GM19351 (cell line): ENCODE measurements around the gene KRTAP24-1.

Source experiments
- ATAC-seq: cut with Tn5 transposase; IDR thresholded peaks from one replicate; pipeline ENCODE4 v1.9.1; 2021; ENCODE audit warnings: mild to moderate bottlenecking, moderate library complexity; ENCODE audit not compliant: unreplicated experiment

The KRTAP24-1 gene

DNA sequence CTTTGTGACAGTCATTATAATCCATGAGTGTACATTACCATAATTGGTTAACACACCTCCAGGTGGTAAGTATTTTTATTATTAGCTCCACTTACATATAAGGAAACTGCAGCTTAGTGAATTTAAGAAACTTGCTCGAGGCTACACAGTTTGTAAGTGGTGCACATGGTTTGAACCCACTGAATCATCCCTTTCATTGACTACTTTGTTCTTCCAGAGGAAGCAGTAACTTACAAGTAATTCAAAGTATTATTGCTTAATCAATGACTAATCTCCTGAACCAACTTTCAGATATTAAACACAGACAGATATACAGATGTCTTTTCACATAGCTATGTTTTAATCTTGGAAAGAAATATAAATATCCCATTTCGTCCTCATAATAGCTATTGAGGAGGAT is 48.1 kb downstream of the KRTAP24-1 start:
- no peak for ATAC-seq

DNA sequence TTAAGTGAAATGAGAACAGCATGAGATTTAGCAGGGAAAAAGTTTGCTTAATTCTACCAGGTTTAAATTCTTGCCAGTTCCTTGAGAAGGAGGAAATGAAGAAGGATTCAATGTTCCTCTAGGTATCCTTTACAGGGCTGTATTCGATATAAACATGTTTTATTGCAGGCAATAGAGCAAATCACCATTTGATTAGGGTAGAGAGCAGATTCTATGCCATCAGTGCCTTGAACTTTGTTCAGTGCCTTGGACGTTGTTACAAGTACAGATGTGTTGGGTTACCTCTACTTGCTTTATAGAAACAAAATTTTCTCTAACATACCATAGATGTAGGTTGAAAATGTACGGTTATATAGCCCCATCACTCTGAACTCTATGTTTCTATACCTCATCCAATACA is 48.7 kb downstream of the KRTAP24-1 start:
- no peak for ATAC-seq

DNA sequence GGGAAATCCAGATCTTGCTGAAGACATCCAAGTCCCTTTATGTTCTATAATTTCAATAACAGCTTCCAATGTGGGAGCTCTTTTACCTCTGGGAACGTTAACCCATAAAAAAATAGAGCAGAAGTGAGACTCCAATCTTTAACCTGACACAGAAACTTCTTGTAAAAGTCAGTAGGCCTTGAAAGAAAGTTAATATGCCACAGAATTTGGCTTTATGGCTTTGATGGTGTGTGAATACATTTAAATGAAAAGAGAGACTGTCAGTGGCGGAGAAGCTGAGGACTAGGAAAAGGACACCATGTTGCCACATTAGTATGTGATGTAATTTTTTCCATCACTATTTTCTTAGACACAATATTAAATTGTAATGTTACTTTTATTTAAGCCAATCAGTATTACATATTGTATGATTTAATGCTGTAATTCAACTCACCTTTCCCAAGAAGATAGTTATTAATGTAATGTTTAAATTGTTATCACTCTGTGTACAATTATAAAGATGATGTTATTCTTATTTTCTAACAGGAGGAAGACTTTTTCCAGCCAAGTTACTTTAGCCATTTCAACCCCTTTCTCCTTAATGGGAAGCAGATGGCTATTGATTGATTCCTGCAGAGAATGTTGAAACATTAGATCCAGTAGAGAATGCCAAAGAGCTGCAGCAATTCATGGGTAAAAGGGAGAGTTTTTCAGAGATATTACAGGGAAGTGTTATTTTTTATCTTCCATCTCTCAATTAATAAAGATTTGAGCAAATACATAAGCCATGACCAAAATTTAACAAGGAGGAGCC is 49.3 kb downstream of the KRTAP24-1 start:
- no peak for ATAC-seq

- ATAC-seq: no peak
Observed at GRCh38 chr21:30232011-30232410, 50.7 kb downstream of the KRTAP24-1 start.
